Neural crest cell (in vitro differentiated cells): Measurements from ENCODE around the gene NELFE. TPM values are rescaled to one million over a fixed set of nuclear protein-coding genes. Genes with fewer than 3 reads are reported as not detected.

Experiments
- DNase-seq: peaks from one replicate; pipeline ENCODE4 v3.0.0; 2021; ENCODE audit warnings: low read depth, mixed read lengths, low spot score
- H3K27ac Mint-ChIP-seq: one replicate; pipeline ENCODE4 v1.8.0; 2021; ENCODE audit warnings: mild to moderate bottlenecking, mixed read lengths; ENCODE audit not compliant: unreplicated experiment
- H3K27me3 Mint-ChIP-seq: 2 replicates; pipeline ENCODE4 v1.8.0; 2021; ENCODE audit warnings: low read depth, mild to moderate bottlenecking, mixed read lengths
- H3K36me3 Mint-ChIP-seq: 2 replicates; pipeline ENCODE4 v1.8.0; 2021; ENCODE audit warnings: low read depth, mild to moderate bottlenecking, mixed read lengths
- H3K4me1 Mint-ChIP-seq: 2 replicates; pipeline ENCODE4 v1.8.0; 2021; ENCODE audit warnings: mixed read lengths
- H3K4me3 Mint-ChIP-seq: one replicate; pipeline ENCODE4 v1.8.0; 2021; ENCODE audit warnings: mild to moderate bottlenecking, mixed read lengths
- H3K9me3 Mint-ChIP-seq: 2 replicates; pipeline ENCODE4 v1.8.0; 2021; ENCODE audit warnings: mixed read lengths
- CTCF ChIP-seq: fragments of 200-600 bp; sonication (generic); conservative IDR thresholded peaks from 2 replicates; pipeline ENCODE4 v1.5.0; 2021; ENCODE audit warnings: antibody characterized with exemption, mild to moderate bottlenecking
- total RNA-seq: library from RNA; stranded (reverse); gene quantifications from 2 replicates; pipeline ENCODE4 v1.2.1, GENCODE V29; 2021

Gene NELFE
- total RNA-seq, 1 donor from 2014 or later, result 86.1 TPM

GRCh38 chr6:31930962-31931361, 27.8 kb downstream of the NELFE start:
- H3K4me1 Mint-ChIP-seq, result no peaks in the 10 kb centered on the region
- no peaks in the 10 kb centered on the region for H3K9me3 Mint-ChIP-seq
- H3K4me3 Mint-ChIP-seq, result no peak overlapping the region
- no peak for DNase-seq
- H3K27ac Mint-ChIP-seq, result no peak overlapping the region
- no peak for TF ChIP-seq CTCF
- no peaks in the 10 kb centered on the region for H3K36me3 Mint-ChIP-seq
- H3K27me3 Mint-ChIP-seq, result peaks cover 3% of the 10 kb centered on the region

- no peak overlapping the region for H3K4me3 Mint-ChIP-seq
- DNase-seq, result no peak
- no peak for TF ChIP-seq CTCF
- no peaks in the 10 kb centered on the region for H3K9me3 Mint-ChIP-seq
- H3K27me3 Mint-ChIP-seq, result peaks cover 3% of the 10 kb centered on the region
- no peaks in the 10 kb centered on the region for H3K36me3 Mint-ChIP-seq
- no peaks in the 10 kb centered on the region for H3K4me1 Mint-ChIP-seq
- no peak overlapping the region for H3K27ac Mint-ChIP-seq
These were observed 30.2 kb downstream of the NELFE start for GRCh38 chr6:31928672-31928939.

- no peak for DNase-seq
- Mint-ChIP-seq H3K27me3 (peaks cover 3% of the 10 kb centered on the region), H3K4me3 (no peak overlapping the region), H3K4me1 (no peaks in the 10 kb centered on the region), H3K27ac (no peak overlapping the region), H3K9me3 (no peaks in the 10 kb centered on the region), H3K36me3 (no peaks in the 10 kb centered on the region)
- TF ChIP-seq CTCF, result no peak
These were observed 30.7 kb downstream of the NELFE start for GRCh38 chr6:31927863-31928671.

- Mint-ChIP-seq H3K36me3 (no peaks in the 10 kb centered on the region), H3K4me1 (no peaks in the 10 kb centered on the region), H3K27ac (no peak within 1 kb of the TSS), H3K9me3 (no peaks in the 10 kb centered on the region), H3K27me3 (peaks cover 3% of the 10 kb centered on the region), H3K4me3 (no peak within 1 kb of the TSS)
- DNase-seq, result no peak
- no peak for TF ChIP-seq CTCF
These were observed 31.4 kb downstream of the NELFE start, which contains the start of gene C2 for GRCh38 chr6:31927242-31927862. C2 (plus strand) TSS chr6:31927717; CDS start chr6:31927753, 36 bp downstream.

- H3K4me3 Mint-ChIP-seq, result no peak overlapping the region
- no peak for TF ChIP-seq CTCF
- no peaks in the 10 kb centered on the region for H3K36me3 Mint-ChIP-seq
- no peak overlapping the region for H3K27ac Mint-ChIP-seq
- no peaks in the 10 kb centered on the region for H3K4me1 Mint-ChIP-seq
- peaks cover 3% of the 10 kb centered on the region for H3K27me3 Mint-ChIP-seq
- no peak for DNase-seq
- no peaks in the 10 kb centered on the region for H3K9me3 Mint-ChIP-seq
These were observed 35.8 kb downstream of the NELFE start for GRCh38 chr6:31922942-31923341.
